LNCaP clone FGC (cell line): Measurements from ENCODE around the gene SLC30A5.
"Not testable (repeated sequence)": the region's sequence is repeated elsewhere in the genome, so short reads cannot be mapped to it uniquely, and the experiment has no call there.

ENCODE experiments used
- DNase-seq: peaks from one replicate; pipeline ENCODE4 v3.0.0-alpha.2; 2011; ENCODE audit warnings: low read depth
- H3K4me3 ChIP-seq: 2 replicates; pipeline ENCODE4 v1.5.1; 2011; ENCODE audit warnings: mild to moderate bottlenecking, low read depth, low read length, control low read depth
- TF ChIP-seq, protein P1 (sequence below): IDR thresholded peaks from 2 replicates; pipeline ENCODE4 v1.5.1; 2012; ENCODE audit warnings: mild to moderate bottlenecking; ENCODE audit not compliant: control insufficient read depth, insufficient read depth; ENCODE audit errors: extremely low read depth

SLC30A5 gene

GRCh38 chr5:69084195-69084594 lies 9.6 kb upstream of the SLC30A5 start:
- H3K4me3 ChIP-seq: no peak overlapping the region
- TF ChIP-seq, protein P1, sequence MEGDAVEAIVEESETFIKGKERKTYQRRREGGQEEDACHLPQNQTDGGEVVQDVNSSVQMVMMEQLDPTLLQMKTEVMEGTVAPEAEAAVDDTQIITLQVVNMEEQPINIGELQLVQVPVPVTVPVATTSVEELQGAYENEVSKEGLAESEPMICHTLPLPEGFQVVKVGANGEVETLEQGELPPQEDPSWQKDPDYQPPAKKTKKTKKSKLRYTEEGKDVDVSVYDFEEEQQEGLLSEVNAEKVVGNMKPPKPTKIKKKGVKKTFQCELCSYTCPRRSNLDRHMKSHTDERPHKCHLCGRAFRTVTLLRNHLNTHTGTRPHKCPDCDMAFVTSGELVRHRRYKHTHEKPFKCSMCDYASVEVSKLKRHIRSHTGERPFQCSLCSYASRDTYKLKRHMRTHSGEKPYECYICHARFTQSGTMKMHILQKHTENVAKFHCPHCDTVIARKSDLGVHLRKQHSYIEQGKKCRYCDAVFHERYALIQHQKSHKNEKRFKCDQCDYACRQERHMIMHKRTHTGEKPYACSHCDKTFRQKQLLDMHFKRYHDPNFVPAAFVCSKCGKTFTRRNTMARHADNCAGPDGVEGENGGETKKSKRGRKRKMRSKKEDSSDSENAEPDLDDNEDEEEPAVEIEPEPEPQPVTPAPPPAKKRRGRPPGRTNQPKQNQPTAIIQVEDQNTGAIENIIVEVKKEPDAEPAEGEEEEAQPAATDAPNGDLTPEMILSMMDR: no peak
- DNase-seq: no peak

GRCh38 chr5:69084903-69085302 lies 8.9 kb upstream of the SLC30A5 start:
- TF ChIP-seq, protein P1: no peak
- H3K4me3 ChIP-seq: no peak overlapping the region
- no peak for DNase-seq

- no peak for DNase-seq
- H3K4me3 ChIP-seq: no peak overlapping the region
- TF ChIP-seq, protein P1: no peak
These were observed 7.6 kb upstream of the SLC30A5 start for GRCh38 chr5:69086206-69086605.

DNA sequence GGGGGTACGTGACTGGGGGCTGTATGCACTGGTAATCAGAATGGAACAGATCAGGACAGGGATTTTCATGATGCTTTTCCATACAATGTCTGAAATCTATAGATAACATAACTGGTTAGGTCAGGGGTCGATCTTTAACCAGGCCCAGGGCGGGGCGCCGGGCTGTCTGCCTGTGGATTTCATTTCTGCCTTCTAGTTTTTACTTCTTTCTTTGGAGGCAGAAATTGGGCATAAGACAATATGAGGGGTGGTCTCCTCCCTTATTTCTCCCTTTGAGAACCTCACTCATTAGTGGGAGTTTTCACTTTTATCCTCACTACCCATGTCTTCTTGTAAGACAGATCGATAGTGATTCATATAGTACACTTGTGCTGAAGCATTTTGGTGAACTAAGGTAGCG lies 5.8 kb upstream of the SLC30A5 start:
- DNase-seq, H3K4me3 ChIP-seq: not testable (repeated sequence)

GRCh38 chr5:69090158-69090557 lies 3.7 kb upstream of the SLC30A5 start:
- TF ChIP-seq, protein P1: no peak

GRCh38 chr5:69091771-69092170 lies 2.0 kb upstream of the SLC30A5 start:
- H3K4me3 ChIP-seq: no peak overlapping the region
- TF ChIP-seq, protein P1: no peak
- DNase-seq: no peak

More at GRCh38 chr5:69090158-69090557, 3.7 kb upstream of the SLC30A5 start:
- H3K4me3 ChIP-seq: no peak overlapping the region
- DNase-seq: no peak

DNA sequence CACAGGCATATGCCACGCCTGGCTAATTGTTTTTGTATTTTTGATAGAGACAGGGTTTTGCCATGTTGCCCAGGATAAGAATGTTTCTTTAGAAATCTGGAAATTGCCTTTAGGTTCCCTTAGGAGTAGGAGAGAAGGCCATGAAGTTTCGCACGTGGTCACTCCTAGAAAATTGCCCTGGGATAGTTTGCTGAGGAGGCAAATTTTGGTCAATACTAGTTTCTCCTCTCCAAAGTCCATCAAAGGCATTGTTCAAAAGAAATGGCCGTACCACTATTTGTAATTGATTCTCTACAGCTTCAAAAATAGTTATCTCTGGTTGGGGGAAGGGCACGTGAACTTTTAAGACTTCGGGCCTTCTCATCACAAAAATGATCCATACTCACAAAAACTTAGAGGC lies 845 bp upstream of the SLC30A5 start:
- no peak for DNase-seq
- H3K4me3 ChIP-seq: no peak overlapping the region
- TF ChIP-seq, protein P1: no peak

DNA sequence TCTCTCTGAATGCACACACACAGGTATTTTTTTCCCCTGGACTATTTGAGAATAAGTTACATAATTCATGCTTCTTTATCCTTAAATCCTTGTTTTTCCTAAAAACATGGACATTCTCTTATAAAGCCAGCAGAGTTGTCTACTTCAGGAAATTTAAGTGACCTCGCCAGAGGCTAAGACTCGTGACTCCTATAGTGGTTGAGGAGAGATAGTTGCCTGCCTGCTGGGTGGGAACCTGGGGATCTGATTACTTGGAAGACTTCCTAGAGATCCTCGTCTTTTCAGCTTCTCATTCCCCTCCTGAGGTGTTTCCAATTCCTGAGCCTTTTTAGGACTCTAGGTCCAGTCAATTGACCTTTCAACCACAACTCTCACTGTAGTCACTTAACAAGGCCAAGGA lies 5.5 kb downstream of the SLC30A5 start:
- TF ChIP-seq, protein P1: no peak
- H3K4me3 ChIP-seq: no peak overlapping the region
- no peak for DNase-seq
